K562 (cell line): ENCODE results near the gene PSMD7. TPM values are rescaled to one million over a fixed set of nuclear protein-coding genes. Genes with fewer than 3 reads are reported as not detected.

Experiments used
- ATAC-seq: fragments of 200-7000 bp; cut with Tn5 transposase; 3 replicates; pipeline ENCODE4 v1.9.1; 2020; ENCODE audit warnings: moderate library complexity
- BruUV-seq: library from RNA; stranded (reverse); fragments of 400-500 nt; replicated peaks from 2 replicates; lab custom pipeline; 2021; lab: Mats Ljungman, UMichigan
- CTCF ChIA-PET: fragments of 300-600 bp; formaldehyde crosslinking; extraction: SDS; loops from one replicate; lab custom pipeline; 2021; ENCODE audit warnings: low intra/inter-chr PET ratio; lab: Yijun Ruan, JAX
- POLR2A ChIA-PET: fragments of 300-600, 350-650 bp; sonication (Branson Sonifier 250); formaldehyde crosslinking; extraction: SDS; loops from one replicate; lab custom pipeline; 2021; ENCODE audit warnings: antibody characterized with exemption, inconsistent platforms; lab: Yijun Ruan, JAX
- DNase-seq, 4 experiments: peaks; one replicate each; pipeline versions ENCODE4 v3.0.0 to v3.0.0-alpha.2; 2011 to 2018; ENCODE audit warnings: low spot score in 3 of 4, mixed read lengths in 3 of 4; ENCODE audit errors: extremely low read depth in 1 of 4
- FAIRE-seq: peaks from 2 replicates; lab custom pipeline; 2011; peaks lifted over from hg19 to GRCh38; lab: Jason Lieb, UNC
- H2AFZ ChIP-seq: 2 replicates; pipeline ENCODE4 v1.6.0; 2011; ENCODE audit warnings: low read depth, low read length, control low read depth, inconsistent platforms
- H3K27ac ChIP-seq: fragments of 200-600 bp; 3 replicates; pipeline ENCODE4 v1.8.0; 2011; ENCODE audit warnings: low read depth, mild to moderate bottlenecking, control low read depth, inconsistent platforms, low read length, moderate library complexity, mixed read lengths; ENCODE audit errors: extremely low read depth
- H3K27me3 ChIP-seq, 2 experiments: fragments of 300-600 bp in 1 of 2; 2 replicates in 1 of 2; 3 replicates in 1 of 2; pipeline versions ENCODE4 v1.6.0 to v1.8.0; 2011; ENCODE audit warnings: inconsistent platforms in 2 of 2, low read length in 2 of 2, mild to moderate bottlenecking in 1 of 2, mixed read lengths in 1 of 2, moderate library complexity in 1 of 2; ENCODE audit not compliant: control insufficient read depth in 2 of 2, insufficient read depth in 2 of 2
- H3K36me3 ChIP-seq: fragments of 300-600 bp; 3 replicates; pipeline ENCODE4 v1.8.0; 2011; ENCODE audit warnings: mild to moderate bottlenecking, low read length, inconsistent platforms; ENCODE audit not compliant: control insufficient read depth, insufficient read depth
- H3K4me1 ChIP-seq, 2 experiments: fragments of 200-600 bp in 1 of 2; replicated peaks in 1 of 2; 2 replicates in 1 of 2; 3 replicates in 1 of 2; pipeline versions ENCODE4 v1.5.1 to v1.8.0; 2011; ENCODE audit warnings: inconsistent platforms in 2 of 2, low read length in 2 of 2, mild to moderate bottlenecking in 1 of 2, mixed read lengths in 1 of 2, moderate library complexity in 1 of 2; ENCODE audit not compliant: control insufficient read depth in 2 of 2, insufficient read depth in 2 of 2
- H3K4me2 ChIP-seq: 2 replicates; pipeline ENCODE4 v1.6.1; 2011; ENCODE audit warnings: low read length, control low read depth, inconsistent platforms, mixed read lengths; ENCODE audit not compliant: insufficient read depth
- H3K4me3 ChIP-seq: fragments of 200-600 bp; sonication (generic), shearing (Covaris generic); 2 replicates; pipeline ENCODE4 v1.5.1; 2016; ENCODE audit warnings: control low read depth, inconsistent platforms
- H3K79me2 ChIP-seq: fragments of 200-600 bp; 3 replicates; pipeline ENCODE4 v1.8.0; 2011; ENCODE audit warnings: low read length, inconsistent platforms; ENCODE audit not compliant: control insufficient read depth, insufficient read depth
- H3K9ac ChIP-seq, 2 experiments: 2 replicates each; pipeline versions ENCODE4 v1.6.0 to v1.6.1; 2011; ENCODE audit warnings: low read depth in 2 of 2, low read length in 2 of 2, control low read depth in 1 of 2, inconsistent platforms in 1 of 2, mild to moderate bottlenecking in 1 of 2, mixed read lengths in 1 of 2; ENCODE audit not compliant: insufficient read depth in 1 of 2
- H3K9me1 ChIP-seq: one replicate; pipeline ENCODE4 v1.6.0; 2011; ENCODE audit warnings: inconsistent platforms, mild to moderate bottlenecking, low read length, moderate library complexity; ENCODE audit not compliant: control insufficient read depth, insufficient read depth
- H3K9me3 ChIP-seq: replicated peaks from 2 replicates; pipeline ENCODE4 v1.5.1; 2011; ENCODE audit warnings: low read depth, low read length, inconsistent platforms; ENCODE audit not compliant: control insufficient read depth, insufficient read depth
- H4K20me1 ChIP-seq: replicated peaks from 2 replicates; pipeline ENCODE4 v1.6.1; 2011; ENCODE audit warnings: low read length, inconsistent platforms, mixed read lengths; ENCODE audit not compliant: control insufficient read depth, insufficient read depth
- FOXJ2 ChIP-seq: fragments of 200-800 bp; sonication (Bioruptor generic); IDR thresholded peaks from 2 replicates; pipeline ENCODE4 v1.6.1; 2016; ENCODE audit warnings: missing genetic modification characterization, missing compliant biosample characterization
- ID3 ChIP-seq, 2 experiments: fragments of 250-450 bp in 1 of 2; fragments of 450-650 bp in 1 of 2; sonication (Bioruptor Pico) in 1 of 2; IDR thresholded peaks; 2 replicates each; pipeline versions ENCODE4 v1.6.1 to v1.8.0; 2016 to 2021; ENCODE audit warnings: mild to moderate bottlenecking in 2 of 2, moderate library complexity in 2 of 2, missing compliant biosample characterization in 1 of 2, missing genetic modification characterization in 1 of 2
- MIER1 ChIP-seq: fragments of 450-650 bp; IDR thresholded peaks from 2 replicates; pipeline ENCODE4 v1.6.1; 2016; ENCODE audit warnings: antibody characterized with exemption, mild to moderate bottlenecking, low read depth
- MTA2 ChIP-seq: fragments of 450-650 bp; IDR thresholded peaks from 2 replicates; pipeline ENCODE4 v1.6.1; 2016; ENCODE audit warnings: low read depth
- SMARCE1 ChIP-seq: fragments of 450-650 bp; IDR thresholded peaks from 2 replicates; pipeline ENCODE4 v1.7.1; 2016; ENCODE audit warnings: mild to moderate bottlenecking
- SOX6 ChIP-seq: fragments of 450-650 bp; IDR thresholded peaks from 2 replicates; pipeline ENCODE4 v1.6.1; 2014; ENCODE audit warnings: mild to moderate bottlenecking
- TEAD4 ChIP-seq, 2 experiments: sonication (generic) in 1 of 2; formaldehyde crosslinking in 1 of 2; IDR thresholded peaks; 2 replicates each; pipeline versions ENCODE4 v1.6.1 to v1.8.0; 2012 to 2022; ENCODE audit warnings: borderline replicate concordance in 1 of 2, inconsistent platforms in 1 of 2, low read length in 1 of 2, mild to moderate bottlenecking in 1 of 2, missing genetic modification reagents in 1 of 2
- ZNF830 ChIP-seq: fragments of 250-450 bp; sonication (Bioruptor Pico); IDR thresholded peaks from 2 replicates; pipeline ENCODE4 v1.5.0; 2021; ENCODE audit warnings: mild to moderate bottlenecking
- in situ Hi-C: fragments of 300-500 bp; cut with MboI; formaldehyde crosslinking; loops from 4 replicates; pipeline ENCODE4 v1.15.0; 2018; ENCODE audit warnings: inconsistent platforms, mixed read lengths
- intact Hi-C: fragments of 100-400 bp; cut with micrococcal nuclease; formaldehyde crosslinking; loops from 2 replicates; pipeline ENCODE4 v1.14.2; 2022
- polyA plus RNA-seq, 8 experiments: library from polyadenylated mRNA; depleted of rRNA in 4 of 8; stranded (reverse) in 5 of 8; unstranded in 3 of 8; fragments of >200 nt; fragmentation: Nextera tagmentation in 2 of 8; fragmentation: Illumina TruSeq in 1 of 8; extraction: Ambion mirVana in 2 of 8; extraction: Trizol in 1 of 8; gene quantifications; 2 replicates each; pipeline versions ENCODE4 v1.2.1 to v1.2.3, GENCODE V29; 2011 to 2014; ENCODE audit warnings: inconsistent platforms in 1 of 8, missing spikeins in 1 of 8
- total RNA-seq, 7 experiments: library from RNA; depleted of rRNA in 6 of 7; stranded (reverse); fragments of >200 nt in 6 of 7; fragmentation: Illumina TruSeq in 2 of 7; extraction: Trizol in 2 of 7; gene quantifications; 2 replicates each; pipeline versions ENCODE4 v1.2.1 to v1.2.3, GENCODE V29; 2011 to 2021; ENCODE audit warnings: low replicate concordance in 1 of 7
- TF ChIP-seq, protein P1 (sequence below): fragments of 250-450 bp; sonication (Bioruptor Pico); IDR thresholded peaks from 2 replicates; pipeline ENCODE4 v1.9.0; 2021; ENCODE audit warnings: mild to moderate bottlenecking
- TF ChIP-seq, protein P2 (sequence below): fragments of 450-650 bp; IDR thresholded peaks from 2 replicates; pipeline ENCODE4 v1.6.1; 2017; ENCODE audit warnings: mild to moderate bottlenecking, moderate library complexity
- TF ChIP-seq, protein P3 (sequence below): fragments of 250-450 bp; sonication (Bioruptor Pico); IDR thresholded peaks from 2 replicates; pipeline ENCODE4 v1.8.0; 2022; ENCODE audit warnings: moderate library complexity, mild to moderate bottlenecking, inconsistent platforms

Gene PSMD7
- total and polyA plus RNA-seq, 9 of the 15 experiments (the other 6 are each of a cell fraction or from before 2014, with no cell fraction given) = 100 to 226 (median 156) TPM

GRCh38 chr16:74290356-74290755 is 6.3 kb upstream of the PSMD7 start:
- Histone ChIP-seq H3K79me2 (0 out of 3 replicates have a peak, but pooled peaks cover 4% of the 10 kb centered on the region), H3K9ac (no peak overlapping the region), H3K4me3 (no peak overlapping the region), H3K9me3 (no peaks in the 10 kb centered on the region), H3K4me1 (peaks cover 0 to 16% of the 10 kb centered on the region in 2 experiments; a peak in 2 of 5 replicates), H3K36me3 (no peaks in the 10 kb centered on the region), H3K27me3 (no peaks in the 10 kb centered on the region), H3K4me2 (no peak overlapping the region), H4K20me1 (no peaks in the 10 kb centered on the region; the same call in 1 of the 2 replicates), H3K9me1 (no peaks in the 10 kb centered on the region), H3K27ac (no peak overlapping the region), H2AFZ (no peak overlapping the region)
- BruUV-seq = no TSS peak
- in situ Hi-C loops (no loop called here), intact Hi-C loops (no loop called here)
- FAIRE-seq (no peak), DNase-seq (no peak), ATAC-seq (no peak)
- TF ChIP-seq, protein P1, sequence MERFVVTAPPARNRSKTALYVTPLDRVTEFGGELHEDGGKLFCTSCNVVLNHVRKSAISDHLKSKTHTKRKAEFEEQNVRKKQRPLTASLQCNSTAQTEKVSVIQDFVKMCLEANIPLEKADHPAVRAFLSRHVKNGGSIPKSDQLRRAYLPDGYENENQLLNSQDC (CRISPR knock-in tag) = no peak
- TF ChIP-seq MTA2 (no peak), SMARCE1 (no peak), SOX6 (no peak), FOXJ2 (no peak), ZNF830 (CRISPR knock-in tag) (no peak), MIER1 (no peak), ID3 (CRISPR knock-in tag; IDR thresholded peaks at IDR 0.05) (no peak), ID3 (tag; IDR thresholded peaks at IDR 0.05) (no peak), TEAD4 (IDR thresholded peaks at IDR 0.05; ENCODE audit: low read length) (no peak), TEAD4 (CRISPR knock-in tag; IDR thresholded peaks at IDR 0.05; ENCODE audit: borderline replicate concordance) (no peak)
- TF ChIP-seq, protein P2, sequence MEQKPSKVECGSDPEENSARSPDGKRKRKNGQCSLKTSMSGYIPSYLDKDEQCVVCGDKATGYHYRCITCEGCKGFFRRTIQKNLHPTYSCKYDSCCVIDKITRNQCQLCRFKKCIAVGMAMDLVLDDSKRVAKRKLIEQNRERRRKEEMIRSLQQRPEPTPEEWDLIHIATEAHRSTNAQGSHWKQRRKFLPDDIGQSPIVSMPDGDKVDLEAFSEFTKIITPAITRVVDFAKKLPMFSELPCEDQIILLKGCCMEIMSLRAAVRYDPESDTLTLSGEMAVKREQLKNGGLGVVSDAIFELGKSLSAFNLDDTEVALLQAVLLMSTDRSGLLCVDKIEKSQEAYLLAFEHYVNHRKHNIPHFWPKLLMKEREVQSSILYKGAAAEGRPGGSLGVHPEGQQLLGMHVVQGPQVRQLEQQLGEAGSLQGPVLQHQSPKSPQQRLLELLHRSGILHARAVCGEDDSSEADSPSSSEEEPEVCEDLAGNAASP = no peak
- TF ChIP-seq, protein P3, sequence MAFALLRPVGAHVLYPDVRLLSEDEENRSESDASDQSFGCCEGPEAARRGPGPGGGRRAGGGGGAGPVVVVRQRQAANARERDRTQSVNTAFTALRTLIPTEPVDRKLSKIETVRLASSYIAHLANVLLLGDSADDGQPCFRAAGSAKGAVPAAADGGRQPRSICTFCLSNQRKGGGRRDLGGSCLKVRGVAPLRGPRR (CRISPR knock-in tag) = no peak
- ChIA-PET POLR2A (no interaction called here), CTCF (no interaction called here)
